ENCODE results near the gene SRPK1.
"Not testable (repeated sequence)": the region's sequence is repeated elsewhere in the genome, so short reads cannot be mapped to it uniquely, and the experiment has no call there.

Gene SRPK1

GRCh38 chr6:35920793-35921732, at the start of gene SRPK1:
TSS of gene SRPK1 (minus strand) at chr6:35921098. CDS start at chr6:35921056, 42 bp downstream.
- DNase-seq (ENCODE audit: low read depth in 2 of 2), result peak; percentile 34 to 49

DNA sequence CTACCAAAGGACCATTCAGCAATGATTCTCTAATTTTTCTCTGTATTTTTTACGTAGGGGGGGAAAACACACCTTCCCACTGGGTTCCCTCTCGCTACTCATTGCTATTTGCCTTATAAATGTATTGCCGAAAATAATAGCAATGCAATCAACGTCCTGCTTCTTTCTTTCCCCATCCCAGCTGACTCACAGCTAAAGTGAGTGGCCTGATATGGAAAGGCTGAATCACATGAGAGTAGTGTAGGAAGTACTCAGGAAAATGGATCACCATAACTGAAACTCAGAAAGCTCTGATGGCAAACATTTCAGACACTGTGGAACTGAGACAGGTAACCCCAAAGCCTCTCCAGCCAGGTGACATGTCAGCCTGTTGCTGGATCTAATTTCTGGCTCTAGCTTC, 49.3 kb upstream of the SRPK1 start:
- no peak for DNase-seq (ENCODE audit: low read depth in 2 of 2)

- DNase-seq (ENCODE audit: low read depth in 2 of 2), result no peak
These were observed 48.7 kb upstream of the SRPK1 start for GRCh38 chr6:35969646-35970045.

- DNase-seq (ENCODE audit: low read depth in 2 of 2), result no peak
These were observed 47.9 kb upstream of the SRPK1 start for GRCh38 chr6:35968821-35969220.

- DNase-seq (ENCODE audit: low read depth in 2 of 2), result no peak
These were observed 46.3 kb upstream of the SRPK1 start for GRCh38 chr6:35967076-35967774.

GRCh38 chr6:35962779-35963560, 42.1 kb upstream of the SRPK1 start:
- DNase-seq (ENCODE audit: low read depth in 2 of 2), result no peak

DNA sequence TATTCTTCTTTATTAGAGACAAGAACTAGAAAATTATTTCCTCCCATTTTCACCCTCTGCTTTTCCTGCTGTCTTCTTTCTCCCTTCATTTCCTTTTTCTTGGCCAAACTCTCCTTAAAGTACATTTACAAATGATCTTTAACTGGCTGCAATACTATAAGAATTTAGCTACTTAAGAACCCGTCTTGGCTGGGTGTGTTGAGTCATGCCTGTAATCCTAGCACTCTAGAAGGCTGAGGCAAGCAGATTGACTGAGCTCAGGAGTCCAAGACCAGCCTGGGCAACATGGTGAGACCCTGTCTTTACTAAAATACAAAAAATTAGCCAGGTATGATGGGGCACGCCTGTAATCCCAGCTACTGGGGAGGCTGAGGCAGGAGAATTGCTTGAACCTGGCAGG, 39.3 kb upstream of the SRPK1 start:
- no peak for DNase-seq (ENCODE audit: low read depth in 2 of 2)

DNA sequence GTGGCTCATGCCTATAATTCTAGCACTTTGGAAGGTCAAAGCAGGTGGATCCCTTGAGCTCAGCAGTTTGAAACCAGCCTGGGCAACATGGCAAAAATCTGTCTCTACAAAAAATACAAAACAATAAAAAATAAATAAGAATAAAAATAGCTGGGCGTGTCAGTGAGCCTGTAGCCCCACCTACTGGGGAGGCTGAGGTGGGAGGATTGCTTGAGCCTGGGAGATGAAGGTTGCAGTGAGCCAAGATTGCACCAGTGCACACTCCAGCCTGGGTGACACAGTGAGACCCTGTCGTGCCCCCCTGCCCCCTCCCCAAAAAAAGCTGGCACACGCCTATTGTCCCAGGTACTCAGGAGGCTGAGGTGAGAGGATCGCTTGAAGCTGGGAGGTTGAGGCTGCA, 35.1 kb upstream of the SRPK1 start:
- DNase-seq (ENCODE audit: low read depth in 2 of 2), result no peak

DNA sequence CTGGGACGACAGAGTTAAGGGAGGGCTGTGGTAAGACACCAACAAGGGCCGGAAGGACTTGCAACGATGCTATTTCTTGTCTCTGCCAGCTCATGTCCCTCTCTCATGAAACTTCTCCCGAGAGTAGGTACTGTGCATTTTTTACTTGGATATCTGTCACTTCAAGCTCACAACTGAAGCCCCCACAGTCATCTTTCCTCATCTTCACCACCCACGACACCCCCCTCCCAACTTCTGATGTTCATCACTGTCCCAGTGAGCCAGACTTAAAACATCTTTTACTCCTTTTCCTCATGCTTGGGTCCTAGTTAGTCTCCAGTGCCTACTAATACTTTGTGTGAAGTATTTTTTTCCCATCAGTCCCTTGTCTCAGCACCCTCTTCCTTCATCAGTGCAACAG, 34.6 kb upstream of the SRPK1 start:
- no peak for DNase-seq (ENCODE audit: low read depth in 2 of 2)

- no peak for DNase-seq (ENCODE audit: low read depth in 2 of 2)
These were observed 34.2 kb upstream of the SRPK1 start for GRCh38 chr6:35955071-35955470.

DNA sequence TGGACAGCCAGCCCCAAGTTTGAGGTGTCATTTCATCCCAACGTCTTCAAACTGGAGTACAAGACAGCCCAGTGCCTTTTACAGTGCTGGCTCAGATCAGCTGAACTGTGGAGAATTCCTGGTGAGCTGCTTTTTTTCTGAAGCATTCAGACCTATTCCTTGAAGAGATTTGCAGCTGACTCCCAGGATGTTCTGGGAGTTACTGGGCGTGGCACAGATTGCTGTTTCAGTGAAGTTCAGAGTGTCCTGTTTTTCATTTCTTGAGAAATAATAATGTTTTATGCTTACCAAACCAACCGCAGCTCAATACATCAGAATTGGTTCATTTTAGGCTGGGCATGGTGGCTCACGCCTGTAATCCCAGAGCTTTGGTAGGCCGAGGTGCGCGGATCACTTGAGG, 33.4 kb upstream of the SRPK1 start:
- DNase-seq (ENCODE audit: low read depth in 2 of 2), result no peak

DNA sequence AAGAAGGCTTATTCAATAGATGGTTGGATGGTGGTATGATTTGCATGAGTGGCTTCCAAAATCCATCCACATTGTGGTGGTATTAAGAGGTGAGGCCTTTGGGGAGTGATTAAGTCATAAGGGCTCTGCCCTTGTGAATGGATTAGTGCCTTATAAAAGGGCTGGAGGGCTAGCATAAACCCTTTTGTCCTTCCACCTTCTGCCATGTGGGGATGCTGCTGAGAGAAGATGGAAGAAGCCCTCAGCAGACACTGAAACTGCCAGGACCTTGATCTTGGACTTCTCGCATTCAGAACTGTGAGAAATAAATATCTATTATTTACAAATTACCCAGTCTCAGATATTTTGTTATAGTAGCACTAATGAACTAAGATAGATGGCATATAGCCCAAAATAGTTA, 27.8 kb upstream of the SRPK1 start:
- no peak for DNase-seq (ENCODE audit: low read depth in 2 of 2)

DNA sequence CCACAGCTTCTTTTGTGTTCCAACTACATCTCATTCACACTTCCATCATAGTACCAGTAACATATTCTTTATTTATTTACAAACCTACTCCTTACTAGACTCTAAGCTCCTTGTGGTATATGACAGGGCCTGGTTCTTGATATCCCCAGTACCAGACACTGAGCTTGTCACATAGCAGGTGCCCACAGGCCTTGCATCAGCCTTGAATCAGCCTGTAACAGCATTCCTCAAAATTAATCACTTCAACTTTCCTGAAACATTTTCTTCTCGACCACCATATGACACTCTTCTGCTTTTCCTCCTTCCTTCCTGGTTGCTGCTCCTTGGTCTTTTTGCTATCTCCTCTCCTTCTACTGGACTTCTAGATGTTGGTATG, 24.7 kb upstream of the SRPK1 start:
- DNase-seq (ENCODE audit: low read depth in 2 of 2), result no peak

GRCh38 chr6:35943390-35943789, 22.5 kb upstream of the SRPK1 start:
- no peak for DNase-seq (ENCODE audit: low read depth in 2 of 2)

GRCh38 chr6:35942355-35942754, 21.5 kb upstream of the SRPK1 start:
- DNase-seq (ENCODE audit: low read depth in 2 of 2), result no peak

DNA sequence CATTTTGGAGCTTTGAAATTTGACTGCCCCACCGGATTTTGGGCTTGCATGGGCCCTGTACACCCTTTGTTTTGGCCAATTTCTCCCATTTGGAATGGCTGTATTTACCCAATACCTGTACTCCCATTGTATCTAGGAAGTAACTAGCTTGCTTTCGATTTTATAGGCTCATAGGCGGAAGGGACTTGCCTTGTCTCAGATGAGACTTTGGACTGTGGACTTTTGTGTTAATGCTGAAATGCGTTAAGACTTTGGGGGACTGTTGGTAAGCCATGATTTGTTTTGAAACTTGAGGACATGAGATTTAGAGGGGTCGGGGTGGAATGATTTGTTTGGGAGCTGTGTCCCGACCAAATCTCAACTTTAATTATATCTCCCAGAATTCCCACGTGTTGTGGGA, 20.3 kb upstream of the SRPK1 start:
- not testable (repeated sequence) for DNase-seq (ENCODE audit: low read depth in 2 of 2)

DNA sequence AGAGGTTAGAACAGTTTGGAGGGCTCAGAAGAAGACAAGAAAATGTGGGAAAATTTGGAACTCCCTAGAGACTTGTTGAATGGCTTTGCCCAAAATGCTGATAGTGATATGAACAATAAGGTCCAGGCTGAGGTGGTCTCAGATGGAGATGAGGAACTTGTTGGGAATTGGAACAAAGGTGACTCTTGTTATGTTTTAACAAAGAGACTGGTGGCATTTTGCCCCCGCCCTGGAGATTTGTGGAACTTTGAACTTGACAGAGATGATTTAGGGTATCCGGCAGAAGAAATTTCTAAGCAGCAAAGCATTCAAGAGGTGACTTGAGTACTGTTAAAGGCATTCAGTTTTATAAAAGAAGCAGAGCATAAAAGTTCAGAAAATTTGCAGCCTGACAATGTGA, 19.1 kb upstream of the SRPK1 start:
- not testable (repeated sequence) for DNase-seq (ENCODE audit: low read depth in 2 of 2)

DNA sequence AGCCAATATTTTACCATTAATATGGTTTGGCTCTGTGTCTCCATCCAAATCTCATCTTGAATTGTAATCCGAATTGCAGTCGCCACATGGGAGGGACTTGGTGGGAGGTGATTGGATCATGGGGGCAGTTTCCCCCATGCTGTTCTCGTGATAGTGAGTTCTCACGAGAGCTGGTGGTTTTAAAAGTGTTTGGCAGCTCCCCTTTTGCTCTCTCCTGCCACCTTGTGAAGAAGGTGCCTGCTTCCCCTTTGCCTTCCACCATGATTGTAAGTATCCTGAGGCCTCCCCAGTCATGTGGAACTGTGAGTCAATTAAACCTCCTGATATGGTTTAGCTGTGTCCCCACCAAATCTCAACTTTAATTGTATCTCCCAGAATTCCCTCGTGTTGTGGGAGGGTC, 18.4 kb upstream of the SRPK1 start:
- not testable (repeated sequence) for DNase-seq (ENCODE audit: low read depth in 2 of 2)

DNA sequence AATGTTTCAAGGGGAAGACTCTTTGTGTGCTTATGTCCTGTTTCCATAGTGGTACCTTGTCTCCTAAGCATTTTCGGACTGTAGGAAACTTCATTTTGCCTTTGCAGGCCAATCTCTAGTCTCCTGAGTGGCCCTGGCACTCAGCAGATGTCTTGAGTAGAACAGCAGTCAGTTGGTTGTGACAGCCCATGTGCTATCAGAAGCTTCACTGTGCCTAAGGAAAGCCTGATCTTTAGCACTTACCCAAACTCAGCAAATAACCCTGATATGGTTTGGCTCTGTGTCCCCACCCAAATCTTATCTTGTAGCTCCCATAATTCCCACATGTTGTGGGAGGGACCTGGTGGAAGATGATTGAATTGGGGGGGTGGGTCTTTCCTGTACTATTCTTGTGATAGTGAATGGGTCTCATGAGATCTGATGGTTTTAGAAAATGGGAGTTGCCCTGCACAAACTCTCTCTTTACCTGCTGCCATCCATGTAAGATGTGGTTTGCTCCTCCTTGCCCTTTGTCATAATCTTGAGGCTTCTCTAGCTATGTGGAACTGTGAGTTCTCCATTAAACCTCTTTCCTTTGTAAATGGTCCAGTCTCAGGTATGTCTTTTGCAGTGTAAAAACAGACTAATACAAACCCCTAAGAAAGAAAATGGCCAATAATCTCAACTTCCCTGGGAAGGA, 15.9 kb upstream of the SRPK1 start:
- no peak for DNase-seq (ENCODE audit: low read depth in 2 of 2)

GRCh38 chr6:35935469-35935868, 14.6 kb upstream of the SRPK1 start:
- DNase-seq (ENCODE audit: low read depth in 2 of 2), result no peak

DNA sequence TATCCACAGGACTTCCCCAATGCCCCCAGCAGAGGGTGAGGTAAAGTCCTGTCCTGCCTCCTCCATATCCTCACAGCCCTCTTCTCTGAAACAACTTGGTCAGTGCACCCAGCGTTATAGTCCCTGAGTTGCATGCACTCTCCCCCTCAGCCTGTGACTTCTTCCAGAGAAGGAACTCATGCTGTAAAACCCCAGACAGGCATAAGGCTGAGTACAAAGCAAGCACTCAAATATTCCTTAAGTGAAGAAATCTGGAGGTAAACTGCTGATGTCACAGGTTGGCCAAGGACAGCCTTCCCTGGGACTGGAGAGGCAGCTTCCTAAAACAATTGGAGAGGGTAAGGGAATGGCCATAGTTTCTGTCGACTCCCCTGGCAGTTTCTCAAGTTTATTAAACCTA, 12.9 kb upstream of the SRPK1 start:
- DNase-seq (ENCODE audit: low read depth in 2 of 2), result no peak

- DNase-seq (ENCODE audit: low read depth in 2 of 2), result not testable (repeated sequence)
These were observed 11.0 kb upstream of the SRPK1 start for GRCh38 chr6:35931873-35932272.

All from fibroblast of skin of left biceps (primary cell).